GM19395 (cell line): ENCODE results near the gene TSPYL2.

ENCODE experiments used
- ATAC-seq: cut with Tn5 transposase; IDR thresholded peaks from one replicate; pipeline ENCODE4 v1.9.1; 2021; ENCODE audit warnings: mild to moderate bottlenecking, moderate library complexity; ENCODE audit not compliant: unreplicated experiment

Gene TSPYL2

DNA sequence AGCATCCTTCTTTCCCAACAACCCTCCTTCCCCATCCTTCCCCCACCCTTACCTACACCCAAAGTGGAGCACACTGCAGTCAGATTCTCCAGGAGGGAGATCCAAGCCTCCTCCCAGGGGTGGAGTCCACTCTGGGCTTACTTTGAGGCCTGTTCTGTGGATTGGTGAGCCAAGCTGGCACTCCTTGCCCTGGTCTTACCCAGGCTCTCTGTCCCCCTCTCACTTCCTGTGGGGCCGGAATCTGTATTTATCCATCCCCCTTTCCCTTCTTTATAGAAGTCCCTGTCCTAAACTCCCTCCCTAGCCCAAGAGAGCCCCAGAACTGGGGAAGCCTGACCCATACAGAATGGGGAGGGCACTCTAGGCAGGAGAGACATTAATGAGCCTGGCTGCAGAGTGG is 3.2 kb upstream of the TSPYL2 start:
- ATAC-seq: no peak

DNA sequence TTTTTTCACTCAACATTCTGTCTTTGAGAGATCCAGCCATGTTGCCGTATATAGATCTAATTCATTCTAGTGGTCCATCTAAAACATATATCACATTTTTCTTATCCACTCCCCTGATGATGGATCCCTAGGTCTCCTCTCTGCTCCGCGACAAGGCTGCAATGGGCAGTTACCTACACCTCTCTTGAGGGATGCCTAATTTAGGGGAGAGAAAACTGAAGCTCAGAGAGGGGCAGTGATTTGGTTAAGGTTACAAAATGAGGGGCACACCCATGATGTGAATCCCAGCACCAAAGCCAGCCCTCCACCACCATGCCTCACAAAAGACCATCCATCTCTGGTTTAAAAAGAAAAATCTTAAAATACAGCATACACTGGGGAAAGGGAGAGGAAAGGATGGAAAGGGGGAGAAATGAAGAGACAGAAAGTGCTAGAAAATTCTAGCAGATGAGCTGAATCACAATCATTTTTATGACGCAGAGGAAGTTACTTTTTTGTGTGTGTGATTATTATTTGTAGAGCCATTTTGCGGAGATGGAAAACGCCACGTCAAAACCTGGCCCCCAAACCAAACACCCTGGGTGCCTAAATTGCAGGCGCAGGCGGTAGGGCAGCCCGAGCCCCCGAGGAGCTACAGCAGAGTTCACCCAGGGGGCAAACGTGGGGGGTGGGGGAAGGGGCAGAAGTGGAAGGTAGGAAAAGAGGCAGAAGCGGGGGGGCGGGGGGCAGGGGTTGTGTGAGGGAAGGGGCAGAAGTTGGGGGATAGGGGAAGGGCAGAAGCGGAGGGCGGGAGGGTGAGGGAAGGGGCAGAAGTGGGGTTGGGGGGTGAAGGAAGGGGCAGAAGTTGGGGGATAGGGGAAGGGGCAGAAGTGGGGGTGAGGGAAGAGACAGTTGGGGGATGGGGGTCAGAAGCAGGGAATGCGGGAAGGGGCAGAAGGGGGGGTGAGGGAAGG is 1.3 kb upstream of the TSPYL2 start:
- ATAC-seq: no peak

DNA sequence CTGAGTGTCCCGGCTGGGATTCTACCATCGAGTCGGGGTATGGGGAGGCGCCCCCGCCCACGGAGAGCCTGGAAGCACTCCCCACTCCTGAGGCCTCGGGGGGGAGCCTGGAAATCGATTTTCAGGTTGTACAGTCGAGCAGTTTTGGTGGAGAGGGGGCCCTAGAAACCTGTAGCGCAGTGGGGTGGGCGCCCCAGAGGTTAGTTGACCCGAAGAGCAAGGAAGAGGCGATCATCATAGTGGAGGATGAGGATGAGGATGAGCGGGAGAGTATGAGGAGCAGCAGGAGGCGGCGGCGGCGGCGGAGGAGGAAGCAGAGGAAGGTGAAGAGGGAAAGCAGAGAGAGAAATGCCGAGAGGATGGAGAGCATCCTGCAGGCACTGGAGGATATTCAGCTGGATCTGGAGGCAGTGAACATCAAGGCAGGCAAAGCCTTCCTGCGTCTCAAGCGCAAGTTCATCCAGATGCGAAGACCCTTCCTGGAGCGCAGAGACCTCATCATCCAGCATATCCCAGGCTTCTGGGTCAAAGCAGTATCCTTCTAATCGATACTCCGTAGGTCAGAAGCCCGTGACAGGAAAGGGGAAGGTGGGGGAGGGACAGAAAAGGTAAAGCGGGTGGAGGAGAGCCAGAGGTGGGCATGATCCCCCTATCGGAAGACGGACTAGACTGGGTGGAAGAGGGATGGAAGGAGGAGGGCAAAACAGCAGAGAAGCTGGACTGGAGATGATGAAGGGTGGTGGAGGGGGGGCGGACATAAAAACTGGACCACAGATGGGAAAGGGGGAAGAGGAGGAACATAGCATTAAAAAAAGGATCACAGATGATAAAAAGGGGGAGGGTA is 828 bp downstream of the TSPYL2 start:
- ATAC-seq: no peak

DNA sequence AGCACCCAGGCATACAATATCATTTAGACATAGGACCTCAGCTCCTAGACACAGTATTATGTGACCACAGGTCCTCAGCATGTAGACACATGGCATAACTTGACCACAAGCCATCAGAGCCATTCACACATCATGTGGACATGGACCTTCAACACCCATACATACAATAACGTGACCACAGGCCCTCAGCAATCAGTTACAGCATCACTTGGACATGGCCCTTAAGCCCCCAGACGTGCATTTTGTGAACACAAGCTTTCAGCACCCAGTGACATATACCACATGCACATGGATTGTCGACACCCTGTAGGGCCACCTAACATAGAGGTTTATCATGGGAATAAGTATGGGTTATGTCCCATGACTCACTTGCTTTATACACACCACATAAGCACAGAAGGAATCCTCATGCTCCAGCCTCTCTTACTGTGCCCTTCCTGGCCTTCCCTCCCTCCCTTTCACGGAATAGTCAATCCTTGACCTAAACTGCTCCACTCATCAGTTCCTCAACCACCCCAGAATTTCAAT is 1.9 kb downstream of the TSPYL2 start:
- no peak for ATAC-seq

DNA sequence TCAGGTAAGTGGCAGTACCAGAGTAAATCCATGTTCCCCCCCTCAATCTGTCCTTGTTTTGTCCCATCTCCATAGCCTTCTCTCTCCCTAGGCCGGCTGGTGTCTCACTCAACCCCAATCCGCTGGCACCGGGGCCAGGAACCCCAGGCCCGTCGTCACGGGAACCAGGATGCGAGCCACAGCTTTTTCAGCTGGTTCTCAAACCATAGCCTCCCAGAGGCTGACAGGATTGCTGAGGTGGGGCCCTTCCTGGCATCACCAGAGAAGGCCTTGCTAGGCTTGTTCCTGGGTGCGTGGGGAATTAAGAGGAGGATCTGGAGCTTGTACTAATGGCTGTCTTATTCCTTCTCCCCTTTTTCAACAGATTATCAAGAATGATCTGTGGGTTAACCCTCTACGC is 2.7 kb downstream of the TSPYL2 start:
- no peak for ATAC-seq

DNA sequence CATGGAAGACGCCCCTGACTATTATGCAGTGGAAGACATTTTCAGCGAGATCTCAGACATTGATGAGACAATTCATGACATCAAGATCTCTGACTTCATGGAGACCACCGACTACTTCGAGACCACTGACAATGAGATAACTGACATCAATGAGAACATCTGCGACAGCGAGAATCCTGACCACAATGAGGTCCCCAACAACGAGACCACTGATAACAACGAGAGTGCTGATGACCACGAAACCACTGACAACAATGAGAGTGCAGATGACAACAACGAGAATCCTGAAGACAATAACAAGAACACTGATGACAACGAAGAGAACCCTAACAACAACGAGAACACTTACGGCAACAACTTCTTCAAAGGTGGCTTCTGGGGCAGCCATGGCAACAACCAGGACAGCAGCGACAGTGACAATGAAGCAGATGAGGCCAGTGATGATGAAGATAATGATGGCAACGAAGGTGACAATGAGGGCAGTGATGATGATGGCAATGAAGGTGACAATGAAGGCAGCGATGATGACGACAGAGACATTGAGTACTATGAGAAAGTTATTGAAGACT is 3.6 kb downstream of the TSPYL2 start:
- no peak for ATAC-seq

DNA sequence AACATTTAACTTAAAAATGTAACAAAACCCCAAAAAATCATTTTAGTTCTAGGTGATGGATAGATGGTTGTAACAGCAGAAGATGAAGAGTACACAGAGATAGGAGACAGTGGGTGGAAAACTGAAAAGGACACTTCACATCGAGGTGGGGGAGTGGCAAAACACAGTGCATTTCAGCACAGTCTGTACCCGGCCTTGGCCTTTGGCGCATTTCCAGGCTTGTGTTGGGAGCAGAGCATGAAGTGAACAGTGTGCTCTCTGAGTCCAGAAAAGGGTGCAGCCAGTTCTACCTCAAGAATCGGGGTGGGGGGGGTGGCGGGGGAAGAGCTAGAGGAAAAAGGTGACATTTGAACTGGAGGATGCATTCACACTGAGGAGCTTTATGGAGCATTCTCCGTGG is 4.3 kb downstream of the TSPYL2 start:
- no peak for ATAC-seq

DNA sequence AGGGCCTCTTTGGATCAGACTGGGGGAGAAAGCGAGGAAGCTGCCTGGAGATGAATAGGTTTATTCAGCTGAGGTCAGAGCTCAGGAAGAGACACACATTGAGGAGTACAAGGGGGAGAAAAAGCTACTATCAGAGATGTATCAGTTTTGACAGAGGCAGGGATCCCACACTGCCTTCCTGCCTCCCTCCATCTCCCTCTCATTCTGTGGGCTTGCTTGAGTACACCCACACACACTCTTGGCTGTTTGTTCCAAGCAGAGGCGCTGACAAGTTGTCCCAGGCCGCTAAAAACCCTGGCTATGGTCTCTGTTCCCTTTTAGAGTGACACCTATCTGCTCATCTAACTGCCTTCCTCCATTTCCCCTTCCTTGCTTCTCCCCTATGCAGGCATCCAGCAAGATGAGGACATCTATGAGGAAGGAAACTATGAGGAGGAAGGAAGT is 5.2 kb downstream of the TSPYL2 start:
- no peak for ATAC-seq

DNA sequence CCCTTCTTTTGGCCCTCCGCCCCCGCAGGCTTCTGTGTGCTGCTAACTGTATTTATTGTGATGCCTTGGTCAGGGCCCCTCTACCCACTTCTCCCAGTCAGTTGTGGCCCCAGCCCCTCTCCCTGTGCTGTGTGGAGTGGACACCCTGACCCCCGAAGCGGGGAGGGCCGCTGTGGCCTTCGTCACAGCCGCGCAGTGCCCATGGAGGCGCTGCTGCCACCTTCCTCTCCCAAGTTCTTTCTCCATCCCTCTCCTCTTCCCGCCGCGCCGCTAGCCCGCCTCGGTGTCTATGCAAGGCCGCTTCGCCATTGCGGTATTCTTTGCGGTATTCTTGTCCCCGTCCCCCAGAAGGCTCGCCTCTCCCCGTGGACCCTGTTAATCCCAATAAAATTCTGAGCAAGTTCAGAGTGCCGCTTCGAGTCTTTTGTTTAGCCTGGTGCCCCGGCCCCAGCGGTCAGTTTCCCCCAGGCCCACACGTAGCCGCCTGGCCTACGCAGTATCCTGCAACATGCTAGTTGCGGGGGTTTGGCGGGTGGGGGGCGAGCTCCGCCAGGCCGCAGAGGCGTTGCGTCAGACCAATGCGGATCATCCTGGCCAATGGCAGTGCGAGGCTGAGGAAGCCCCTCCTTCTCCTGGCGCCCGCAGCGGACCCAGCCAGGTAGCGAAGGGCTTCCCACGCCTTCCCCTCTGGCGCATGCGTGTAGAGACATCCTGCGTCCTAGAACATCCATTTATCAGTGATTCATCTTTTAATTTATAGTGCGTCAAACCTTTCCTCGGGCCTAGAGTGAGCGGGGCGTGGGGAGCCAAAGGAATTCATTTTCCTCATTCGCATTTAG is 6.2 kb downstream of the TSPYL2 start:
- peak; percentile 68 for ATAC-seq

DNA sequence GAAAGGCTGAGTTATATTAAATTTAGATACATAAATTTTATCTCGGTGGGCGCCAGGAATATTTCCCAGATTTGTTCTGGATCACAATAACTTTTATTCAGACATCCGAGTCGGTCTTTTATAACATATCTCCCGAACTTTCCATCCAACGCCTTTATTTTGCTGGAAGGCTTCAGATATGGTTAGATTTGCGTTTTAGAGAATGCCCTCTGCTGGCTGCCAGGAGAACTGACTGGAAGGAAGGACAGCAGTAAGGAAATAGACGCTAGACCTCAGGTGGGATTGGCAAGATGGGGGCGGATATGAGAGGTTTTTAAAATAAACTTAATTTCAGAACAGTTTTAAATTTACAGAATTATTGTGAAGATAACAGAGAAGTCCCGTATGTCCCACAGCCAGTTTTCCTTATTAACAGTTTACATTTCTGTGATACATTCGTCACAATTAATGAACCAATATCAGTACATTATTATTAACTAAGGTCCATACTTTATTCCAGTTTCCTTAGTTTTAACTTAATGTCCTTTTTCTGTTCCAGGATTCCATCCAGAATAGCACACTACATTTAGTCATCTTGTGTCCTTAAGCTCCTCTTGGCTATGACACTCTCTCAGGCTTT is 7.2 kb downstream of the TSPYL2 start:
- no peak for ATAC-seq

DNA sequence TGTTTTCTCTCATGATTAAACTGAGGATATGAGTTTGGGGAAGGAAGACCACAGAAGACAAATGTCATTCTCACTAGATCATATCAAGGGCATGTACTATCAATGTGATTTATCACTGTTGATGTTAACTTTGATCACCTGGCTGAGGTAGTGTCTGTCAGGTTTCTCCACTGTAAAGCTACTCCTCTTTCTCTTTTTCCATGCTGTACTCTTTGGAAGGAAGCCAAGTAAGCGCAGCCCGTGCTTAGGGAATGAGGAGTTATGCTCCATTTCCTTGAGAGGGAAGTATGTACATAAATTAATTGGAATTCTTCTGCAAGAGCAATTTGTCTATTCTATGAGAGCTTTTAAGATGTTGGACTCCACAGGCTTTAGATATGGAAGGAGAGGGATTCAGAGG is 7.8 kb downstream of the TSPYL2 start:
- no peak for ATAC-seq

DNA sequence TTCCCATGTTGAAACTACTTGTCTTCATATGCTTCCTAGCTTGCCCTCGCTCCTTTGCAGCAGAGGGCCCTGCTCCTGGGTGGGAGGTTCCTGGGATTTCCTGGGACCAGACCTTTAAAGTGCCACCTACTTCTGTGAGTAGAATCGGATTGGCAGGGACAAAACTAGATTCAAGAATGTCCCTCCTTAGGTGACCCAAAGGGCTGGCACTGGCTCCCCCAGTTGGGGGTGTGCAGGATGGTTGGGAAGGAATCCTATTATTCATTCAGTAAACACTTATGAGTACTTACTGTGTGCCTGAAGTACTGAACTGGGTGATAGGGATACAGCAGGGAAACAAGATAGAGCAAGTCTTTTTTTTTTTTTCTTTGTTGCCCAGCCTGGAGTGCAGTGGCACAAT is 9.2 kb downstream of the TSPYL2 start:
- ATAC-seq: no peak

DNA sequence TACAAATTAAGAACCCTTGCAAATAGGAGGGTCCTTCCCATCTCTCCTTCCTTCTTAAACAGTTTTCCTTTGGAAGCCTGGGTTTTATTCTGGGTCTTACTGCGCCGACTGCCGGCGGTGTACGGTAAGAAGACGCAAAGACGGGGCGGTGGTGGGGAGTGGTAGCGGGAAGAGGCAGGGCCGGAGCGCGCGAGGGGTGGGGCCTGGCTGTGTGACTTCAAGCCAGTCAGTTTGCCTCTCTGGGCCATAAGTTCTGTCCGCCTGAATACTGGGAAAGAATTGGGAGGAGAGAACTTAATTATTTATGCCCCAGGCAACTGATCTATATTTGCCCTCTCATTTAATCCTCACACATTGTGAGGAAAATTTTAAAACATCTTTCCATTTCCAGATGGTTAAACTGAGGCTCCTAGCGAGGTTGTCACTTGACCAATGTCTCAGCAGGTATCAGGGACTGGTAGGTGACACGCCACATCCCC is 11.0 kb downstream of the TSPYL2 start:
- no peak for ATAC-seq

DNA sequence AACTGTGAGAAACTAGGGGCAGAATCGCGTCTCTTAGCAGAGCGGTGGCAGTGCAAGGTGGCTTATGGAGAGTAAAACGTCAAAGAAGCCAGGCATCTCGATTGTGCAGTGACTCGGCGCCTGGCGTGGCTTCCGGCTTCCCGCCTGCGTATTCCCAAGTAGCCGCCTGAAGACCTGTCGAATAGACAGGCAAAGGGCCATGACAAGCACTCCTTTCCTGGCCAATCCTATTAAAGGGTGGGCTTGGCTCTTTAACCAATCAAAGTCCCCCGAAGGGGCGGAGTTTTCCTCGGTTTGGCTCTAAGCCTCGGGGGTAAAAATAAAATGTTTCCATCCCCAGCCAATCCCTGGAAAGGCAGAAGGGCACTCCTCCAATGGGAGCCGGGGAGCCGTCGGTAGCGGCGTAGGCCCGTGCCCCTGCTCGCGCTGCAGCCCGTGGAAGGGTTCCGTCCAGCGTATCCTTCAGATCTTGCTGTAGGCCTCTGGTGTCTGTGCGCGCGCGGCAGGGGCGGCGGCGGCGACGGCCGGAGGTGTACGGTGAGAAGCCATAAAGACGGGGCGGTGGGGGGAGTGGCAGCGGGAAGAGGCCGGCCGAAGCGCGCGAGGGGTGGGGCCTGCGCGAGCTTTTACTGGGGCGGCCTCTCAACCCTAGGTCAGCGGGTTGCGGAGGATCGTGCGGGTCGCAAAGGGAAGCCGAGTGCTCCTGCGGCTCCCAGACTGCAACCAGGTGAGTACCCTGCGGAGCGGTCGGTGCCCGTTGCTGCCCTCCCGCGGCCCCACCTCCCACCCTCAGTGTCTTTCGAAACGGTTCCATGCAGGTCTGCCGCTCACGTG is 11.8 kb downstream of the TSPYL2 start, which contains the start of gene KANTR:
KANTR (plus strand) TSS at position 395 of the 834 bp plus-strand sequence. CDS start 30,131 bp downstream, outside the sequence.
- ATAC-seq: peak; percentile 88

DNA sequence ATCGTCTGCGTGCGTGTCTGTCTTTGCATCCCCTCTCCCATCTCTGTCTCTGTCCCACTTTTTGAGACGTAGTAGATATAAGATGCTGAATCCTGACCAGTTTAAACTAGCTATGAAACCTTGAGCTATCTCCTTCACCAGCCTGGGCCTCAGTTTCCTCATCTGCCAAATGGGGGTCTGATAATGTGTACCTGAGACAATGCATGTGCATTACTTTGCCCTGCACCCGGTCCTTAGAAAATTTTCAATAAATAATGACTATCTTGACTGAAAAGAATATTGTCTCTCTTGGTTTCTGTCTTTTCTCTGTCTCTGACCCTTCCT is 12.4 kb downstream of the TSPYL2 start:
- no peak for ATAC-seq

DNA sequence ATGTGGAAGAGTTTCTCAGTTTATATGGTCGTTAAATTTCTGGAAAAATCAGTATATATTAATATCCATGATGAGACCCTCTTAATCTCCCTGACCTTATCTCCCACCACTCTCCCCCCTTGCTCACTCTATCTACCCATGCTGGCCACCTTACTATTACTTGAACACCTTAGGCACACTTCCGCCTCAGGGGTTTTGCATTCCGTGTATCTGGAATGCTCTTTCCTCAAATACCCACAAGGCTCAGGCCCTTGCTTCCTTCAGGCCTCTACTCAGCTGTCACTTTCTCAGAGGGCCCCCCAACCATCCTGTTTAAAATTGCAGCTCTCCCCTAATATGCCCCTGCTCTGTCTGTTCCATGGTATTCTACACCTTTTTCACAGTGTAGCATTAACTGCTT is 13.6 kb downstream of the TSPYL2 start:
- no peak for ATAC-seq

DNA sequence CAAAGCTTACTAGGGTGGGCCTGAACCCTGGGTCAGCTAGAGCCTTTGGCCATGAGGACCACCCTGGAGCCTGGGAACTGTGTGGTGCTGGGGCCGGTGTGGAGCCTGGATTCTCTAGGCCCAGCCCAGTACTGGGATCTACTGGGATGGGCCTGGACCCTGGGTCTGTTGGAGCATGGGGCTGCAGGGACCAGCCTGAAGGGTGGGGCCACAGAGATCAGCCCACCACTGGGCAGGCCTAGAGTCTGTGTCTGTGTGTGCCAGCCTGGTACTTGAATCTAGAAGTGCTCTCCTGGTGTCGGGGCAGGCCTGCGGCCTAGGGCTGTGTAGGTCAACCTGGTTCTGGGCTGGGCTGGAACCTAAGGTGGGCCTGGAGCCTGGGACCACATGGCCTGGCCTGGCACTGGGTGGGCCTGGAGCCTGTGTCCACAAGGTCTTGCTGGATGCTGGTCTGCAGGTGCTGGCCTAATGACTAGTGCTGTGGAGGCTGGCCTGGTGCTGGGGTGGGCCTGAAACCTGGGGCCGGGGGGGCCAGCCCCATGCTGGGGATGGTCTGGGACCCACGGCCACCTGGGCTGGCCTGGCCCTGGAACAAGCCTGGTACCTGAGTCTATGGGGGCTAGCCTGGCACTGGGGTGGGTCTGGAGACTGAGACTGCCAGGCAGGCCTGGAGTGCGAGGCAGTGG is 32.8 kb downstream of the TSPYL2 start:
- ATAC-seq: no peak

DNA sequence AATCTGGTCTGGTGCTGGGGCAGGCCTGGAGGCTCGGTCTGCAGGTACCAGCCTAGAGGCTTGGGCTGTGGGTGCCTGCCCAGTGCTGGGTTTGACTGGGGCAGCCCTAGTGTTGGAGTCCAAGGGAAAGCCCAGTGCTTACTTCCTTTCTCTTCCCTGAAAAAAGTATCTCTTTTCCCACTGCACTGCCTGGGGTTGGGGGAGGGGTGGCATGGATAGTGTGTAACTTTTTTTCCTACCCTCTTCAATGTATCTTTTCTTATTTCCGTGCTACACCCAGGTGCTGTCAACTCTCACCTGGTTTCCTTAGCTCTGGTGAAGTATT is 33.3 kb downstream of the TSPYL2 start:
- ATAC-seq: no peak
